ENCODE measurements around the gene PRDM9. TPM values are rescaled to one million over a fixed set of nuclear protein-coding genes. Genes with fewer than 3 reads are reported as not detected.

The PRDM9 gene
- total RNA-seq, 1 donor from 2014 or later = not detected

GRCh38 chr5:23473915-23474314 lies 33.5 kb upstream of the PRDM9 start:
- Histone ChIP-seq H3K27ac (ENCODE audit: low read depth, low read length) (no peak overlapping the region), H2AFZ (ENCODE audit: low read depth, low read length) (no peak overlapping the region), H3K79me2 (ENCODE audit: insufficient read depth, low read length) (no peaks in the 10 kb centered on the region), H3K4me2 (ENCODE audit: low read length) (no peak overlapping the region), H3K9me3 (ENCODE audit: insufficient read depth, low read depth, low read length) (no peaks in the 10 kb centered on the region), H3K9ac (ENCODE audit: low read length) (no peak overlapping the region), H3K27me3 (ENCODE audit: insufficient read depth, low read length) (no peaks in the 10 kb centered on the region), H3K4me1 (ENCODE audit: insufficient read depth, low read length) (no peaks in the 10 kb centered on the region), H4K20me1 (ENCODE audit: insufficient read depth, low read length) (no peaks in the 10 kb centered on the region), H3K4me3 (ENCODE audit: insufficient read depth, low read depth, low read length) (no peak overlapping the region), H3K36me3 (ENCODE audit: insufficient read depth, low read length) (no peaks in the 10 kb centered on the region)
- no peak for TF ChIP-seq CTCF (IDR thresholded peaks at IDR 0.05; ENCODE audit: insufficient read depth, low read depth, low read length)
- TF ChIP-seq EZH2 (IDR thresholded peaks at IDR 0.05; ENCODE audit: insufficient read depth, low read length) = no peak
- DNase-seq (ENCODE audit: low read depth) = no peak
- Mint-ChIP-seq H3K36me3 (ENCODE audit: low read depth, unreplicated experiment) (no peaks in the 10 kb centered on the region), H3K27me3 (ENCODE audit: low read depth, unreplicated experiment) (no peaks in the 10 kb centered on the region), H3K27ac (ENCODE audit: unreplicated experiment) (no peak overlapping the region), H3K4me3 (ENCODE audit: unreplicated experiment) (no peak overlapping the region), H3K4me1 (ENCODE audit: low read depth, unreplicated experiment) (no peaks in the 10 kb centered on the region), H3K9me3 (ENCODE audit: unreplicated experiment) (no peaks in the 10 kb centered on the region)
- no peak for FAIRE-seq

DNA sequence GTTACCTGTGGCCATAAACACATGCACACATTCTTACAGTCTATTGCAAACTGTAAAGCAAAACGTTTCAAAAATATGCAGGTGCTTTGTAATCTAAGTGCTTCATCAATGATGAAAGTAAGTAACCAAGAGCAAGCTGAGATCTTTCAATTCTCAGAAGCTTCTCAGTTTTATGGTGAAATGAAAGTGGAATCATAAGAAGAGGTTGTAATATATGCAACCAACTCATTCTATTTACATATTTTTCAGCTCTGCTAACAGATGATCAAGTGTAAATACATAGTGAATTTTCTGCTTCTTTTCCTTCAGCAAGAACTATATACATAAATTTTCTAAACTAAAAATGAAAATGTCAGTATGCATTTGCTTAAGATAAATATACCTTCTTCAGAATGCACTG lies 33.1 kb upstream of the PRDM9 start:
- no peaks in the 10 kb centered on the region for H3K79me2 ChIP-seq (ENCODE audit: insufficient read depth, low read length)
- Mint-ChIP-seq H3K36me3 (ENCODE audit: low read depth, unreplicated experiment) (no peaks in the 10 kb centered on the region), H3K4me3 (ENCODE audit: unreplicated experiment) (no peak overlapping the region), H3K4me1 (ENCODE audit: low read depth, unreplicated experiment) (no peaks in the 10 kb centered on the region), H3K9me3 (ENCODE audit: unreplicated experiment) (no peaks in the 10 kb centered on the region), H3K27ac (ENCODE audit: unreplicated experiment) (no peak overlapping the region), H3K27me3 (ENCODE audit: low read depth, unreplicated experiment) (no peaks in the 10 kb centered on the region)
- H3K36me3 ChIP-seq (ENCODE audit: insufficient read depth, low read length) = no peaks in the 10 kb centered on the region
- no peak for DNase-seq (ENCODE audit: low read depth)
- H3K4me3 ChIP-seq (ENCODE audit: insufficient read depth, low read depth, low read length) = no peak overlapping the region
- no peak overlapping the region for H3K4me2 ChIP-seq (ENCODE audit: low read length)
- H3K27ac ChIP-seq (ENCODE audit: low read depth, low read length) = no peak overlapping the region
- no peak for TF ChIP-seq CTCF (IDR thresholded peaks at IDR 0.05; ENCODE audit: insufficient read depth, low read depth, low read length)
- TF ChIP-seq EZH2 (IDR thresholded peaks at IDR 0.05; ENCODE audit: insufficient read depth, low read length) = no peak
- no peak overlapping the region for H2AFZ ChIP-seq (ENCODE audit: low read depth, low read length)
- H3K4me1 ChIP-seq (ENCODE audit: insufficient read depth, low read length) = no peaks in the 10 kb centered on the region
- H3K9me3 ChIP-seq (ENCODE audit: insufficient read depth, low read depth, low read length) = no peaks in the 10 kb centered on the region
- no peaks in the 10 kb centered on the region for H3K27me3 ChIP-seq (ENCODE audit: insufficient read depth, low read length)
- FAIRE-seq = no peak
- H3K9ac ChIP-seq (ENCODE audit: low read length) = no peak overlapping the region
- no peaks in the 10 kb centered on the region for H4K20me1 ChIP-seq (ENCODE audit: insufficient read depth, low read length)

- DNase-seq (ENCODE audit: low read depth) = no peak
- no peaks in the 10 kb centered on the region for H3K27me3 Mint-ChIP-seq (ENCODE audit: low read depth, unreplicated experiment)
- H3K4me3 Mint-ChIP-seq (ENCODE audit: unreplicated experiment) = no peak overlapping the region
- Histone ChIP-seq H3K9ac (ENCODE audit: low read length) (no peak overlapping the region), H3K27ac (ENCODE audit: low read depth, low read length) (no peak overlapping the region), H4K20me1 (ENCODE audit: insufficient read depth, low read length) (no peaks in the 10 kb centered on the region), H3K27me3 (ENCODE audit: insufficient read depth, low read length) (no peaks in the 10 kb centered on the region), H3K4me3 (ENCODE audit: insufficient read depth, low read depth, low read length) (no peak overlapping the region), H2AFZ (ENCODE audit: low read depth, low read length) (no peak overlapping the region), H3K36me3 (ENCODE audit: insufficient read depth, low read length) (no peaks in the 10 kb centered on the region), H3K4me1 (ENCODE audit: insufficient read depth, low read length) (no peaks in the 10 kb centered on the region), H3K4me2 (ENCODE audit: low read length) (no peak overlapping the region), H3K79me2 (ENCODE audit: insufficient read depth, low read length) (no peaks in the 10 kb centered on the region), H3K9me3 (ENCODE audit: insufficient read depth, low read depth, low read length) (no peaks in the 10 kb centered on the region)
- no peaks in the 10 kb centered on the region for H3K36me3 Mint-ChIP-seq (ENCODE audit: low read depth, unreplicated experiment)
- no peak overlapping the region for H3K27ac Mint-ChIP-seq (ENCODE audit: unreplicated experiment)
- no peak for TF ChIP-seq CTCF (IDR thresholded peaks at IDR 0.05; ENCODE audit: insufficient read depth, low read depth, low read length)
- TF ChIP-seq EZH2 (IDR thresholded peaks at IDR 0.05; ENCODE audit: insufficient read depth, low read length) = no peak
- no peak for FAIRE-seq
- H3K9me3 Mint-ChIP-seq (ENCODE audit: unreplicated experiment) = no peaks in the 10 kb centered on the region
- H3K4me1 Mint-ChIP-seq (ENCODE audit: low read depth, unreplicated experiment) = no peaks in the 10 kb centered on the region
Measured at GRCh38 chr5:23476580-23476979, 30.8 kb upstream of the PRDM9 start.

All from astrocyte (in vitro differentiated cells and primary cell).